ENCODE data around the gene TLN1.

The TLN1 gene

GRCh38 chr9:35687972-35688557 lies 43.9 kb downstream of the TLN1 start:
- H4K20me1 ChIP-seq (ENCODE audit: control insufficient read depth, insufficient read depth, low read depth, low read length), result no peaks in the 10 kb centered on the region
- H3K9me3 ChIP-seq (ENCODE audit: control insufficient read depth, insufficient read depth, low read length), result no peaks in the 10 kb centered on the region
- no peaks in the 10 kb centered on the region for H3K27me3 ChIP-seq (ENCODE audit: control insufficient read depth, low read length)
- TF ChIP-seq EZH2phosphoT487 (IDR thresholded peaks at IDR 0.05; ENCODE audit: borderline replicate concordance, low read length) (no peak), CTCF (IDR thresholded peaks at IDR 0.05; ENCODE audit: low read depth, low read length, poor library complexity, severe bottlenecking) (no peak)
- H3K4me1 ChIP-seq (ENCODE audit: control insufficient read depth, low read length), result peaks cover 49% of the 10 kb centered on the region
- H3K4me3 ChIP-seq (ENCODE audit: low read length), result no peak overlapping the region
- H3K4me2 ChIP-seq (ENCODE audit: low read length), result peak overlapping the region; percentile 52
- no peaks in the 10 kb centered on the region for H3K79me2 ChIP-seq (ENCODE audit: control insufficient read depth, low read length)
- no peak overlapping the region for H3K27ac ChIP-seq (ENCODE audit: low read depth, low read length)
- no peaks in the 10 kb centered on the region for H3K36me3 ChIP-seq (ENCODE audit: control insufficient read depth, low read length)
- H3F3A ChIP-seq (ENCODE audit: control insufficient read depth, insufficient read depth), result peaks cover 8% of the 10 kb centered on the region; the same call in 1 of the 2 replicates
- H3K9me2 ChIP-seq (replicated peaks; ENCODE audit: control insufficient read depth, low read length), result no peaks in the 10 kb centered on the region

GRCh38 chr9:35687306-35687705 lies 44.7 kb downstream of the TLN1 start:
- H3K4me2 ChIP-seq (ENCODE audit: low read length), result peak overlapping the region; percentile 52
- H3F3A ChIP-seq (ENCODE audit: control insufficient read depth, insufficient read depth), result peaks cover 5% of the 10 kb centered on the region; the same call in 1 of the 2 replicates
- TF ChIP-seq EZH2phosphoT487 (IDR thresholded peaks at IDR 0.05; ENCODE audit: borderline replicate concordance, low read length), result no peak
- H3K4me3 ChIP-seq (ENCODE audit: low read length), result peak overlapping the region; percentile 32
- no peaks in the 10 kb centered on the region for H3K36me3 ChIP-seq (ENCODE audit: control insufficient read depth, low read length)
- peaks cover 49% of the 10 kb centered on the region for H3K4me1 ChIP-seq (ENCODE audit: control insufficient read depth, low read length)
- H3K9me2 ChIP-seq (replicated peaks; ENCODE audit: control insufficient read depth, low read length), result no peaks in the 10 kb centered on the region
- H3K79me2 ChIP-seq (ENCODE audit: control insufficient read depth, low read length), result no peaks in the 10 kb centered on the region
- H3K9me3 ChIP-seq (ENCODE audit: control insufficient read depth, insufficient read depth, low read length), result no peaks in the 10 kb centered on the region
- peak overlapping the region; percentile 47 for H3K27ac ChIP-seq (ENCODE audit: low read depth, low read length)
- H4K20me1 ChIP-seq (ENCODE audit: control insufficient read depth, insufficient read depth, low read depth, low read length), result no peaks in the 10 kb centered on the region
- H3K27me3 ChIP-seq (ENCODE audit: control insufficient read depth, low read length), result no peaks in the 10 kb centered on the region

- Histone ChIP-seq H3F3A (ENCODE audit: control insufficient read depth, insufficient read depth) (peaks cover 2% of the 10 kb centered on the region; the same call in 1 of the 2 replicates), H3K79me2 (ENCODE audit: control insufficient read depth, low read length) (no peaks in the 10 kb centered on the region), H3K4me2 (ENCODE audit: low read length) (peak overlapping the region; percentile 52), H3K9me2 (replicated peaks; ENCODE audit: control insufficient read depth, low read length) (no peaks in the 10 kb centered on the region), H3K4me3 (ENCODE audit: low read length) (peak overlapping the region; percentile 32), H3K27ac (ENCODE audit: low read depth, low read length) (peak overlapping the region; percentile 47), H3K36me3 (ENCODE audit: control insufficient read depth, low read length) (no peaks in the 10 kb centered on the region), H3K27me3 (ENCODE audit: control insufficient read depth, low read length) (no peaks in the 10 kb centered on the region), H3K9me3 (ENCODE audit: control insufficient read depth, insufficient read depth, low read length) (no peaks in the 10 kb centered on the region), H3K4me1 (ENCODE audit: control insufficient read depth, low read length) (peaks cover 50% of the 10 kb centered on the region), H4K20me1 (ENCODE audit: control insufficient read depth, insufficient read depth, low read depth, low read length) (no peaks in the 10 kb centered on the region)
- no peak for TF ChIP-seq CTCF (IDR thresholded peaks at IDR 0.05; ENCODE audit: low read depth, low read length, poor library complexity, severe bottlenecking)
- no peak for TF ChIP-seq EZH2phosphoT487 (IDR thresholded peaks at IDR 0.05; ENCODE audit: borderline replicate concordance, low read length)
Measured at GRCh38 chr9:35686222-35687203, 45.5 kb downstream of the TLN1 start.

Measured in DOHH2 (cell line).